Activated CD4-positive, alpha-beta T cell treated with anti-CD3 and anti-CD28 coated beads for 24 hours (primary cell): ENCODE data around the gene TMEM119.
A peak's percentile ranks its signal among the peaks of the same experiment; 100 is the strongest.
"Not testable (repeated sequence)": the region's sequence is repeated elsewhere in the genome, so short reads cannot be mapped to it uniquely, and the experiment has no call there.

ENCODE experiments used
- DNase-seq, 2 donors: peaks; one replicate each; pipeline ENCODE4 v3.0.0-alpha.2; 2020; ENCODE audit warnings: low read depth in 2 of 2

TMEM119 gene

GRCh38 chr12:108585864-108586263, 12.0 kb downstream of the TMEM119 start:
- no peak for DNase-seq

- DNase-seq: no peak
Observed at GRCh38 chr12:108584456-108585065, 13.3 kb downstream of the TMEM119 start.

GRCh38 chr12:108583991-108584390, 13.9 kb downstream of the TMEM119 start:
- no peak for DNase-seq

- no peak for DNase-seq
Observed at GRCh38 chr12:108582978-108583770, 14.7 kb downstream of the TMEM119 start.

- no peak for DNase-seq
Observed at GRCh38 chr12:108582509-108582908, 15.4 kb downstream of the TMEM119 start.

- no peak for DNase-seq
Observed at GRCh38 chr12:108581311-108582227, 16.3 kb downstream of the TMEM119 start.

GRCh38 chr12:108580531-108580930, 17.4 kb downstream of the TMEM119 start:
- DNase-seq: no peak

GRCh38 chr12:108578813-108579212, 19.1 kb downstream of the TMEM119 start:
- DNase-seq: no peak

GRCh38 chr12:108578264-108578663, 19.6 kb downstream of the TMEM119 start:
- DNase-seq: no peak

GRCh38 chr12:108577458-108577857, 20.4 kb downstream of the TMEM119 start:
- no peak for DNase-seq

- DNase-seq: no peak
Observed at GRCh38 chr12:108576660-108577234, 21.1 kb downstream of the TMEM119 start.

- DNase-seq: no peak
Observed at GRCh38 chr12:108575199-108575912, 22.5 kb downstream of the TMEM119 start.

- not testable (repeated sequence) for DNase-seq
Observed at GRCh38 chr12:108574276-108574675, 23.6 kb downstream of the TMEM119 start.

- DNase-seq: no peak
Observed at GRCh38 chr12:108573317-108573716, 24.6 kb downstream of the TMEM119 start.

- no peak for DNase-seq
Observed at GRCh38 chr12:108572166-108572790, 25.6 kb downstream of the TMEM119 start.

GRCh38 chr12:108571609-108572165, 26.2 kb downstream of the TMEM119 start:
- DNase-seq: no peak

GRCh38 chr12:108570743-108571608, 26.9 kb downstream of the TMEM119 start:
- DNase-seq: no peak

GRCh38 chr12:108568338-108569154, 29.3 kb downstream of the TMEM119 start:
- DNase-seq: peak in 1 of 2 donors; percentile 45
